Esophagus muscularis mucosa (tissue), 3 donors: ENCODE measurements around the gene ATP10B.

Experiments
- CTCF ChIP-seq, 3 experiments: fragments of 200-600 bp in 2 of 3; fragments of 450-650 bp in 1 of 3; sonication (generic) in 2 of 3; IDR thresholded peaks; one replicate each; pipeline ENCODE4 v1.5.1; 2017 to 2019; ENCODE audit warnings: antibody characterized with exemption in 3 of 3, mild to moderate bottlenecking in 2 of 3, moderate library complexity in 1 of 3
- POLR2A ChIP-seq: fragments of 450-650 bp; IDR thresholded peaks from one replicate; pipeline ENCODE4 v1.6.1; 2017; ENCODE audit warnings: antibody characterized with exemption, moderate library complexity, mild to moderate bottlenecking, low read depth
- POLR2AphosphoS5 ChIP-seq, 2 donors: sonication (generic); formaldehyde crosslinking; IDR thresholded peaks; one replicate each; pipeline ENCODE4 v1.6.1; 2017; ENCODE audit warnings: antibody characterized with exemption in 2 of 2

DNA sequence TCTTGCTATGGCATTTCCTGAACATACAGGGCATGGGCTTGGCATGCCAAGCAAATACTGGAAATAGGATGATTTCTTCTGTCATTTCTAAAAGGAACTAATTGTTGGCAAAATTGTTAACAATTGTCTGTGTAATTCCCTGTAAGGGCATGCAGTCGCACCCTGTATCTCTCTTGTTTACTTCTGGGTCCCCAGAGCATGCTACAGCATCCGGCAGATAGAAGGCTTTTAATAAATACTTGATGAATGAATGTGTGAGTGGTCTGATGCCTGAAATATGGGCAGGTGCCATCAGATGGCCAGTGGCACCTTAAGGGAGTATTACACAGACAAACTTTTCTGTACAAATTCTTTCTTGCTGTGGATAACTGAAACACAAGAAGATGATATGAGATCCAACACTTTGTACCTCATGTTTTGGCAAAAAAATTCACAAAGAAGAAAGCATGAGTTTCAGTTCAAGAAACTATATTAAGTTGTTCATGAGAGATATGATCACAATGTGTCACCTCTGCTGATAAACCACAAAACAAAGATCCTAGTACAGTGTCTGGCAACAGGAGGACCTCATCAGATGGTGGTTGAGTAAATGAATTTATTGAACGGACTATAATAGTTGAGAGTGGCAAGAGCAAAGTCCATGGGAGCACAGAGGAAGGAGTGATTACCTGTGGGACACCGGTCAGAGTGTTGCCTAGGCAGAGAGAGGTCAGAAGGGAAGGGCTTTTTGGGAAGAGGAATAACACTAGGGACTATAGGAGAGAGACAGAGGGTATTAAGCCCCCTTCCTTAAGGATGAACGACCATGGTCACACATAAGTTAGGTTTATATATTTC is 194.2 kb downstream of the ATP10B start:
- TF ChIP-seq CTCF (IDR thresholded peaks at IDR 0.05) (no peak), POLR2A (no peak), POLR2AphosphoS5 (IDR thresholded peaks at IDR 0.05) (no peak)
